Activated gamma-delta T cell treated with Interleukin-2 at 50 U/mL for 16 hours (primary cell): ENCODE measurements around the gene RGS6.

Experiments
- DNase-seq: peaks from one replicate; pipeline ENCODE4 v3.0.0-alpha.2; 2020

RGS6 gene

DNA sequence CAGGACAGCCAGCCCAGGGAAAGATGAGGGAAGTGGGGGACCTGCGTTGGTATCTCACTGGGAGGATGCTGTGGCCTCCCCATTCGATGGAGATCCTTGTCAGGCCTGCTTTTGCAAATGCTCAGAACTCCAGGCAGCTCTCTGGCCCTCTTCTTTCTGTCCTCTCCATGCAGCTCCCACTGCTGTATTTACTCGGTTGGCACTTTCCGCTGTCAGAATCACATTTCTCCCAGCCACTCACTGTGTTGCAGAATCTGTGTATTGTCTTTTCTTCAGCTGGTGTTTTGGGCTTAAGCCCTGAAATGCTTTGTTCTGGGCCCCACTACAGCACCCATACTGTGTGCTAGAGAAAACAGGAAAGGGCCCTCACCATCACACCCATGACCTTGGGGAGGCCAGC, 401.1 kb downstream of the RGS6 start:
- no peak for DNase-seq

- DNase-seq, result no peak
Measured at GRCh38 chr14:72336311-72336980, 404.2 kb downstream of the RGS6 start.

DNA sequence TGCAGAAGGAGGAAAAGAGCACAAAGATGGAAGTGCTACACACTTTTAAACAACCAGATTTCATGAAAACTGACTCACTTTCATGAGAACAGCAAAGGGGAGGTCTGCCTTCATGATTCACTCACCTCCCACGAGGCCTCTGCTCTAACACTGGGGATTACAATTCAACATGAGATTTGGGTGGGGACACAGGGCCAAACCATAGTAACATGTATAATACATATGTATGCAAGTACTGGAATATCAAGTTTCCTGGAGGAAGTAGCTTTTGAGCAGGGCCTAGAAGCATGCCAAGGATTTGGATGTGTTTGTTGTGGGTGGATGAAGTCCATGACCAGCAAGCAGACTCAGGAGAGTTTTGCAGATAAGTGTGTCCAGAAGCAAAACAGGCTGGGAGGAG, 409.0 kb downstream of the RGS6 start:
- DNase-seq, result no peak

DNA sequence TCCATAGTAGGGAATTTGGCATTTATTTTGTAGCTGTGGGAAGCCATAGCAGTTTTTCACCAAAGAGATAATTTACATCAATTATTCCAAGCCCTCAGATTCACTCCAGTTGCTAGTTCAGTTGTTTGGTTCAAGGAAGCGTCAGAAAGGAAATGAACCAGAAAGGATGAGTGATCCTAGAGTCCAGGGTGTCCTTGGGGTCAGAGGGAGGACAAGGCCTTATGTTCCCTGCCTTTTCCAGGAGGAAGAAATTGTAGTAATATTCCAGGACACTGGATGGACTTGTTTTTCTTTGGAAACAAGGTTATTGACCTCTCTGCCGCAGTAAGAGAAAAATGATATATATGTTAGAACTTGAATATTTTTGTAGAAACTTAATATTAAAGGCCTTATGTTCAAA, 409.5 kb downstream of the RGS6 start:
- DNase-seq, result no peak

- no peak for DNase-seq
Measured at GRCh38 chr14:72347118-72347517, 414.9 kb downstream of the RGS6 start.

DNA sequence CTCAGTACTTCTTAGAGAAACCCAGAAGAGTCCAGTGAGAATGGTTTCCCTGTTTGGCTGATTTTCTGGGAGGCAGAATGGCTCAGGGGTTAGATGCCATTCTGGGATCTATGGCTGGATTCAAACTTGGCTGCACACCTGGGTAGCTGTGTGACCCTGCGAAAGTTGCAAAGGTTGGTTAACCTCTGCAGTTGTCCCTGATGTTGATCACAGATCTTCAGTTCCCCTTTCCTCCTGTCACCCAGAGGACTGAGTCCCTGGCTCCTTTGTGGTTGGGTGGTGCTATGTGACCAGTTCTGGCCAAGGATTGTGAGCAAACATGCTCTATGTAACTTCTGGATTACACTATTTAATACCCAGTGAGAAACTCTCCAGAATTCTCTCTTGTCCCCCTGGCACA, 418.0 kb downstream of the RGS6 start:
- no peak for DNase-seq

DNA sequence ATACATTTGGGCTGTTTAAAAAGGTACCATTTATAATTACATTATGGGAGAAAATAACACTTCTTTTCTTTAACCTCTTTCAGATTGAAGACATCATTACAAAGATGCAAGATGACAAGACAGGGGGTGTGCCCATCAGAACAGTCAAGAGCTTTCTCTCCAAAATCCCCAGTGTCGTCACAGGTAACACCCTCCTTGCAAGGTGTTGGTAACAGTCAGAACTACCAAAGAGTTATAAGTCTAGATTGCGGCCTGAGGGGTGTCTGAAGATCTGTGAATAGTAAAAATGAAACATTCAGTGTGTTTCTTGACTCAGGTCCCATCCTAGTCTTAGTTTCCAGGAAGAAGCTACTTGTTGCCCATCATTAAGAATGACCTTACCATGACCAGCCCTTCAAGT, 419.8 kb downstream of the RGS6 start:
- no peak for DNase-seq

DNA sequence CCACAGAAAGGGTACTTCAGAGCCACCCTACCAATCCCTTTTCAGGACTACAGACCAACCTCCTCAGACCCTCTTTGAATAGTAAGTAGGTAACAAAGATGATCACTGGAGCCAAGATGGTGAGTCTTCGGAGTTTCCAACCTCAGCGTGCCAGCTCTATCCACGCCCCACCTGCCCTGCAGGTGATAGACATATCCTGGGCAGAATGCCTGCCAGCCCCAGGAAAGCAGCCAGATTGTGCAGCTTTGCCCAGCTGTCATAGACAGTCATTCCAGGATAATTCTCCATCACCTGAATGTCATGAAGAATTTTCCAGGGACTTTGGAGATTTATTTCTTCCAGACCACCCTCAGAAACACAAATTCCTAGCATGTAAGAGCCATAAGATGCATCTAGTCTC, 434.4 kb downstream of the RGS6 start:
- no peak for DNase-seq

- DNase-seq, result no peak
Measured at GRCh38 chr14:72369106-72369505, 436.9 kb downstream of the RGS6 start.

GRCh38 chr14:72377016-72377415, 444.8 kb downstream of the RGS6 start:
- DNase-seq, result no peak

DNA sequence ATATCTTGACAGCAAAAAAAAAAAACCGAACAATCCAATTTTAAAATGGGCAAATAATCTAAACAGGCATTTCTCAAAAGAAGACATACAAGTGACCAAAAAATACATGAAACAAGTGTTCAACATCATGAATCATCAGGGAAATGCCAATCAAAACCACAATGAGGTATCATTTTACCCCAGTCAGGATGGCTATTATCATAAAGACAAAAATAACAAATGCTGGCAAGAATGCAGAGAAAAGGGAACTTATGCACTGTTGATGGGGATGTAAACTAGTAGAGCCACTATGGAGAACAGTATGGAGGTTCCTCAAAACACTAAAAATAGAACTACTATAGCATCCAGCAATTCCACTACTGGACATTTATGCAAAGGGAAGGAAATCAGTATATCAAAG, 448.2 kb downstream of the RGS6 start:
- no peak for DNase-seq

DNA sequence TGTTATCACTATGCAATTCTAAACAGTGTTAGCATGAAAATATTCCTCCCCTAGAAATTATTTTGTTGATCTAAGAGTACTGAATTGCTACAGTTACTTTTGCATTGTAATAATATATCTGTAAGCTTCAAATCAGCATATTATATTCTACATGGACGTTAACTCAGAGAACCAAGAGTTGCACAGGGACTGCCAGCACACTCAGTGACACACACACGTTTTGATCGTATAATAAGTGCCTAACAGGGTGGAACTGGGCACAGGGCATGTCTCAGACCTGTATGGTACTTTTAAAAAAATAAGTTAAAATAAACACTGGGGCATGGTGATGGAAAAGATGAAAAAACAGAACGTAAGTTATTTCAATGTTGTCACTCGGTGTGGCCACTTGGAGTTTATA, 451.6 kb downstream of the RGS6 start:
- no peak for DNase-seq

- DNase-seq, result no peak
Measured at GRCh38 chr14:72387726-72388125, 455.5 kb downstream of the RGS6 start.

- DNase-seq, result no peak
Measured at GRCh38 chr14:72389200-72389599, 457.0 kb downstream of the RGS6 start.

DNA sequence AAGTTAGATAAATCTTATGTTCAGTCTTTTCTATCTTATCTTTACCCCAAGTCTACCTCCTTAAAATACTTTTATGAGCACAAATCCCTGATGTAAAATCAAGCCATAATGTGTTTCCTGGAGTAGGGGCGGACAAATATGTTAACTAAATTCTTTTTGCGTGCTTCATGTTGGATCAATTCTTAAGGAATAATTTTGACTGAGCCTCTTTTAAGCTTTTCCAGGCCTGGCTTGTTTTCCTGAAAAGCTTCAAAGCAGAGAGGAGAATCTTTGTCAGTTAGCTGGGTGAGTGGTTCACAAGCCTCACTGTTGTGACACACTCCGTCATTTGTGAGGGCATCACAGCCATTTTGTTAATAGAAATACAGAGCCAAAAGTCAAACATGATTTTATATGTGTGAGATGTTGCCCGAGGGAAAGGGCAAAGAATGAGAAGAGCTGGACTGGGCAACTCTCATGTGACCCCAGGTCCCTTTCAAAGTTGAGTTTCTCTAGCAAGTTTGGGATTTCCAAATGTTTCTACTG, 468.9 kb downstream of the RGS6 start:
- no peak for DNase-seq

- peak; percentile 24 for DNase-seq
Measured at GRCh38 chr14:72401632-72402376, 469.6 kb downstream of the RGS6 start.

GRCh38 chr14:72402377-72402772, 470.1 kb downstream of the RGS6 start:
- DNase-seq, result no peak

GRCh38 chr14:72404106-72404774, 472.0 kb downstream of the RGS6 start:
- DNase-seq, result no peak

DNA sequence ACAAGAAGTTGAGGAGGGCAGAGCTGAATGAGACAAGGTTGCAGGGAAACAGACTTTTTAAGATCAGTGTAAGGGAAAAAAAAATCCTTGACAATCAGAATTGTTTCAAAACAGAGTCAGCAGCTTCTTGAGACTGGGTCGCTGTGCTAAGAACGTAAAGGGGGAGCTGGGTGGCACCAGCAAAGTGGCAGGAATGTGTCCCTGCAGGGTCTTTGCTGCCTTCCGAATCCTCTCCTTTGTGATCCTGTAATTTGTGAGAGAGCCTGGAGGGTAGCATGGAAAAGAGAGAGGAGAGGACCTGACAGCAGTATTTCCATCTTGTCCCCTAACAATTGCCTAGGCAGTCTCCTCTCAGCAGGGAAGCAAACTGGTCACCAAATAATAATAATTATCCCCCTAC, 472.8 kb downstream of the RGS6 start:
- no peak for DNase-seq

GRCh38 chr14:72408020-72408419, 475.8 kb downstream of the RGS6 start:
- DNase-seq, result no peak

DNA sequence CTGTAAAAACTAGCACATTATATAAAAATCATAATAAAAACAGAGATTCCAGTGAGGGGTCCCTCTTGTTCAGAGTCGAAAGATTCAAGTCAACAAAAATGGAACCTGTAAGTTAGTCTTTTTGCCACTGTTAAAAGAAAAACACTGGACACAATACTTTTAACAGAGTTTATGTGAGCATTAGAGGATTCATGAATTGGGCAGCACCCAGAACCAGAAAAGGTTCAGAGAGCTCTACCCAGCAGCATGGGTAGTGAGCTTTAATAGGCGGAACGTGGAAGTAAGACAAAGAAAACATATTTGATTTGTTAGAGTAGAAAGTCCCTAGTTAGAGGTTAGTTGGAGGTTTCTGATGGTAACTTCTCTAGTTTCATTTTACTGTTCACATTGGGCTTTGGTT, 476.8 kb downstream of the RGS6 start:
- no peak for DNase-seq

DNA sequence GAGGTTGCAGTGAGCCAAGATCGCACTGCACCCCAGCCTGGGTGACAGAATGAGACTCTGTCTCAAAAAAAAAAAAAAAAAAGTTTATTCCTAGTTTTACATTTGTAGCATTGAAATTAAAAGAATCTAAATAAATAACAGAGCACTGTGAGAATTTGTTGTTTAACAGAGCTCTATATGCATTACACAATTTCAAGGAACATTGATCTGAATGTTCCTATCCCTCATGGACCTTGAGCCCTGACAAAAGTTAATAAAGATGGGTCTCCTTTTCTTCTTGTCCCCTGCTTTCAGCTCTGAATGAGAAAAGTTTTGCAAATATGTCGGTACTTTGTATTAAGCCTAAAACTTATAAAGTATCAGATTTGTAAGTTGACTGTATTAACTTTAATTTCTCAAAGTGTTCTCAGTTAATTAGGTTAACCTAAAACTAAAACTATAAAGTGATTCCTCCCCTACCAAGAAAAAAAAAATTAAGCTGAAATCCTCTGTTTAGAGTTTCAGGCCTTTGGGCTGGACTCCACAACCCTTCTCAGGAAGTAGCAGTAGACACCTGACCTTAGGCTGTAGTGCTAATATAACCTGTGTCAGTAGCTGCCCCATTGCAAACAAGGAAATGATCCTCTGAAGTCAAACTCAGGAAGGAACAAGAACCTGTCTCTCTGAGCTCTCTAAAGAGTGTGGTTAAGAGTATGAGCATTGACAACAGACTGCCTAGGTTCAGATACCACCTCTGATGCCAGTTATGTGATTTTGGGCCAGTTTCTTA, 484.0 kb downstream of the RGS6 start:
- DNase-seq, result no peak

DNA sequence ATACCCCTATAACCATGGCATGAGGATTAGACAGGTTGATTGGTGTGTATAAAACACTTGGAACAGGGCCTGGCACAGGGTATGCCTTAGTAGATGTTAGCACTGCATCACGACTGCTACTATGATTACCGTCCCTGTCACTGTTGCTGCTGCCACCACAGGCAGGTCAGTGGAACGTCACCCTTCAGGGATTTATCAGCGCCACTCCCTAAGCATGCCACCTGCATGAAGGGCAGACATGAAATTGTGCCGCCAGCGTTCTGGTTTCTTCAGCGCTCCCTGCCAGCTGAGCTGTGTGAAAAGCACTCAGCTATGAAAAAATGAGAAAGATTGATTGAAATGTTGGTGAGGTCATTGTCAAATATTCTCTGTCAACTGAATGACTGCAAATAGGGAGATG, 484.7 kb downstream of the RGS6 start:
- DNase-seq, result no peak
